Body of pancreas (tissue), 4 donors: ENCODE measurements around the gene CD82.
"Not testable (repeated sequence)": the region's sequence is repeated elsewhere in the genome, so short reads cannot be mapped to it uniquely, and the experiment has no call there.

ENCODE experiments used
- CTCF ChIP-seq, 7 experiments: fragments of 450-650 bp in 4 of 7; fragments of 200-600 bp in 3 of 7; sonication (generic) in 3 of 7; IDR thresholded peaks; one replicate each; pipeline ENCODE4 v1.5.1; 2016 to 2019; ENCODE audit warnings: antibody characterized with exemption in 7 of 7
- POLR2A ChIP-seq, 3 donors: fragments of 450-650 bp; IDR thresholded peaks; one replicate each; pipeline ENCODE4 v1.6.1; 2016; ENCODE audit warnings: antibody characterized with exemption in 3 of 3, mild to moderate bottlenecking in 2 of 3

DNA sequence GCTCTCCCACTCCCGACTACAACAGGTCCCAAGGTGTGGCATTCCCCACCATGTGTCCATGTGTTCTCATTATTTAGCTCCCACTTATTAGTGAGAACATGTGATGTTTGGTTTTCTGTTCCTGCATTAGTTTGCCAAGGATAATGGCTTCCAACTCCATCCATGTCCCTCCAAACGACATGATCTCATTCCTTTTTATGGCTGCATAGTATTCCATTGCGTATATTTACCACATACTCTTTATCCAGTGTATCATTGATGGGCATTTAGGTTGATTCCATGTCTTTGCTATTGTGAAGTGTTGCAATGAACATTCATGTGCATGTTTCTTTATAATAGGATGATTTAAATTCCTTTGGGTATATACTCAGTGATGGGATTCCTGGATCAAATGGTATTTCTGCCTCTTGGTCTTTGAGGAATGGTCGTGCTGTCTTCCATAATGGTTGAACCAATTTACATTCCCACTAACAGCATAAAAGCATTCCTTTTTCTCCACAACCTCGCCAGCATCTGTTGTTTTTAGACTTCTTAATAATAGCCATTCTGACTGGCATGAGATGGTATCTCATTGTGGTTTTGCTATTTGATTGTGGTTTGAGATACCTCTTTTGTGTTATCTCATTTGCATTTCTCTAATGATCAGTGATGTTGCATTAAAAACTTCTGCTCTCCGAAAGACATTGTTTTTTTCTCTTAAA, 81.9 kb downstream of the CD82 start:
- TF ChIP-seq CTCF, POLR2A (IDR thresholded peaks at IDR 0.05): not testable (repeated sequence)
